GDM1 (cell line): Measurements from ENCODE around the gene SPATA33.
"Not testable (repeated sequence)": the region's sequence is repeated elsewhere in the genome, so short reads cannot be mapped to it uniquely, and the experiment has no call there.

ENCODE experiments used
- DNase-seq: peaks from one replicate; lab custom pipeline; 2025; lab: John Stamatoyannopoulos, UW

SPATA33 gene

DNA sequence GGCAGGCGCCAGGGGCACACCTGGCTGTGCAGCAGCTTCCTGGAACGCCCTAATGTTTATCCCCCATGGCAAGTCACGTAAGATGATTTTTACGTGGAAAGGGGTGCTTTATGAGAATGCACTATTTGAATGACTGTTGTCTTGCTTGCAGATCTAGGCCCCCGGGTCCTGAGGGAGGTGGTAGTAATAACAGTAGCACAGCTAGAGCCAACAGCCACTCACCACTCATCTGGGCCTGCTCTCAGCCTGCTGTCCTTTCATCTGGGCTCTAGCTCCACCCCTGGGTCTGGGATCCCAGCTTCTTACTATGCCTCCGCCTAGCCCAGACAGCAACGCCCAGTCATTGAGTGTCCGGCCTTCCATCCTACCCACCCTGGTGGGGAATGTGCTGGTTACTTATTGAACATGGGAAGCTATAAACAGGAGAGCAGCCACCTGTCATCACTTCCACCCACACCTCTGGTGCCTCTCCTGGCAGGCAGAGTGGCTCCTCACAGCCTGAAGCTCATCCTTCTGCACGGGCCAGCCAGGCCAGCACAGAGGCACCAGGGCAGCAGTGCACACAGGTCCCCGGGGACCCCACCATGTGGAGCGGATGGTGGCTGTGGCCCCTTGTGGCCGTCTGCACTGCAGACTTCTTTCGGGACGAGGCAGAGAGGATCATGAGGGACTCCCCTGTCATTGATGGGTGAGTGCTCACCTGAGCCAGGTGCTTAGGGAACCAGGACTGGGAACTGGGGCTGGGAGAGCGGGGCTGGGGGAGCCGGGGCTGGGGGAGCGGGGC, 27.6 kb upstream of the SPATA33 start:
- DNase-seq = no peak

DNA sequence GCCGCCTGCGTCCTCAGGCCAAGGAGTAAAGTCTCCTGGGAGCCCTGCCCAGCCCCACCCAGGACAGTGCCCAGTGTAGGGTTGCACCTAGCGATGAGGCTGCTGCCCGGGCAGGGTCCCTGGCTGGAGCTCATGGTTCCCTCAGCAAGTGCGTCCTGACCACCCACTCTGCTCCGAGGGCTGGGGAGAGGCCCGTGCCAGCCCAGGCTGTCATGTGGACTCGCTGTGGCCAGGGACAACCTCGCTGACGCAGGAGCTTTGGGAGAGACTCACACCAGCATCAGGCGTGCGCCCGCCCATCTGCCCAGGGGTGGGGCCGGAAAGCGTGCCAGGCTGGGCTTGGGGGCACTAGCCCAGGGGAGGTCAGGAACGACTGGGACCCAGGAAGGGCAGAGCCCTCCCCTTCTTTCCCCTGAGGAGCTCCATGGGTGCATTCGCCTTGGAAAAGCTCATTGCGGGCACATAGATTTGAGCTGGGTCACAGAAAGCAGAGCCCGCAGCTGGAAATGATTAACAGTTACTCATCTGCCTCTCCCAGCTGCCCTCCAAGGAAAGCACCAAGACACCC, 24.5 kb upstream of the SPATA33 start:
- no peak for DNase-seq

DNA sequence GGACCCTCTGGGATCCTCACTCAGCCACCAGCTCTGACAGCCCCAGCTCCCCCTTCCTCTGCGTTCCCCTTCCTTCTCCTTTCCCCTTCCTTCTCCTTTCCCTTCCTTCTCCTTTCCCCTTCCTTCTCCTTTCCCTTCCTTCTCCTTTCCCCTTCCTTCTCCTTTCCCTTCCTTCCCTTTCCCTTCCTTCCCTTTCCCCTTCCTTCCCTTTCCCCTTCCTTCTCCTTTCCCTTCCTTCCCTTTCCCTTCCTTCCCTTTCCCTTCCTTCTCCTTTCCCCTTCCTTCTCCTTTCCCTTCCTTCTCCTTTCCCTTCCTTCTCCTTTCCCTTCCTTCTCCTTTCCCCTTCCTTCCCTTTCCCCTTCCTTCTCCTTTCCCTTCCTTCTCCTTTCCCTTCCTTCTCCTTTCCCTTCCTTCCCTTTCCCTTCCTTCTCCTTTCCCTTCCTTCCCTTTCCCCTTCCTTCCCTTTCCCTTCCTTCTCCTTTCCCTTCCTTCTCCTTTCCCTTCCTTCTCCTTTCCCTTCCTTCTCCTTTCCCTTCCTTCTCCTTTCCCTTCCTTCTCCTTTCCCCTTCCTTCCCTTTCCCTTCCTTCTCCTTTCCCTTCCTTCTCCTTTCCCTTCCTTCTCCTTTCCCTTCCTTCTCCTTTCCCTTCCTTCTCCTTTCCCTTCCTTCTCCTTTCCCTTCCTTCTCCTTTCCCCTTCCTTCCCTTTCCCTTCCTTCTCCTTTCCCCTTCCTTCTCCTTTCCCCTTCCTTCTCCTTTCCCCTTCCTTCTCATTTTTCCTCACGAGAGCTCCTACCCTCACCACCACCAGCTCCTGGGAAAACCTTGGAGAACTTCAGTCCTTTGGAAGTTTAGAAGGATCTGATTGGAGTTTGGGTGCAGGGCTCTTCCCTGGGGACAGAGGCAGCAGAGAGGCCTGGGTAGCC, 22.9 kb upstream of the SPATA33 start:
- not testable (repeated sequence) for DNase-seq

DNA sequence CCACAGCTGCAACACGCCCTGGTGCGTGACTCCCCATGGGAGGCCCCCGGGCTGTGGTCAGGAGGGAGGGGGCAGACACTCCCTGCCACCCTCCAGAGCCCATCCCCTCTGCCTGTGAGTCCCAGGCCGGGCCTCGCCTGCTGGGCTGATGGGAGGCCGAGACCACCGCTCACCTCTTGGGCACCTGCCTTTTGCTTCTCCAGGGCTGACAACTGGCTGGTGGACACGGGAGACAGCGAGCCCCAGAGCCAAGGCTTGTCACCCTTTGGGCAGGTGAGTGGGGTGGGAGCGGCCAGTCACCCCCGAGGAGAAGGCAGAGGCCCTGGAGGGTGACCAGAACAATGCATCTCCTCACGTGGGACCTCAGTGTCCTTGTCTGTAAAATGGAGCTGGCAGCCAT, 21.0 kb upstream of the SPATA33 start:
- DNase-seq = no peak

DNA sequence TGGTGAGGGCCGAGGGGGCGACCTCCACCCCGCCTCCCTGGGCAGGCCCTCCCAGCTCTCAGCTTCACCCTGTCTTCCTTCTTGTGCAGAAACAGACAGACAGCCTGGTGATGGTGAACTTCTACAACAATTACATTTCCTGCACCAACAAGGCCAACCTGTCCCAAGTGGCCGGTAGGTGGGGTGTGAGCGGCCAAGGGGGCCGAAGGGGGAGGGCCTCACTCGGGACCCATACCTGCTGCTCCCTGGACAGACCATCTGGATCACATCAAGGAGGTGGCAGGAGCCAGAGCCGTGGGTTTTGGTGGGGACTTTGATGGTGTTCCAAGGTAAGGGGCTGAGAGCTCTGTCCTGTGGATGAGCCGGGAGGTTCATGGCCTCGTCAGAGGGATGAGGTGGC, 20.3 kb upstream of the SPATA33 start:
- no peak for DNase-seq

DNA sequence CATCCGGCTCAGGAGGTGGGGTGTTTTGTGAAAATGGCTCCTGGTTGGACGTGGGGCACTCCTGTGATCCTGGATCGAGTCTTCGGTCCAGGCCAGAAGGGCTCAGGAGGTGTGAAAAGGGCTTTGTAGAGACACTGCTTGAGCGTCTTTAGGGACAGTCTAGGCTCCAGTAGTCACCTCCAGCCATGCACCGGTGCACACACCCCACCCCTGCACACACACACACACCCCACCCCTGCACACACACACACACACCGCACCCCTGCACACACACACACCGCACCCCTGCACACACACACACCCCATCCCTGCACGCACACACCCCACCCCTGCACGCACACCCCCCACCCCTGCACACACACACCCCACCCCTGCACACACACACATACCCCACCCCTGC, 19.2 kb upstream of the SPATA33 start:
- no peak for DNase-seq

DNA sequence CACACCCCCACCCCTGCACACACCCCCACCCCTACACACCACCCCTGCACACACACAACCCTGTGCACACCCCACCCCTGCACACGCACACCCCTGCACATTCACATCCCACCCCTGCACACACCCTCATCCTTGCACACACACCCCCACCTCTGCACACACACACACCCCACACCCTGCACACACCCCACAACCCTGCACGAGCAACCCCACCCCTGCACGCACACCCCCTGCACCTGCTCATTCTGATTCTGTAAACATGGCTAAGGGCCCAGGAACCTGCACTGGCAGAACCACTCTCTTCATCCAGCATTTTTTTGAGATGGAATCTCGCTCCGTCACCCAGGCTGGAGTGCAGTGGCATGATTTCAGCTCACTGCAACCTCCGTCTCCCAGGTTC, 18.3 kb upstream of the SPATA33 start:
- no peak for DNase-seq

DNA sequence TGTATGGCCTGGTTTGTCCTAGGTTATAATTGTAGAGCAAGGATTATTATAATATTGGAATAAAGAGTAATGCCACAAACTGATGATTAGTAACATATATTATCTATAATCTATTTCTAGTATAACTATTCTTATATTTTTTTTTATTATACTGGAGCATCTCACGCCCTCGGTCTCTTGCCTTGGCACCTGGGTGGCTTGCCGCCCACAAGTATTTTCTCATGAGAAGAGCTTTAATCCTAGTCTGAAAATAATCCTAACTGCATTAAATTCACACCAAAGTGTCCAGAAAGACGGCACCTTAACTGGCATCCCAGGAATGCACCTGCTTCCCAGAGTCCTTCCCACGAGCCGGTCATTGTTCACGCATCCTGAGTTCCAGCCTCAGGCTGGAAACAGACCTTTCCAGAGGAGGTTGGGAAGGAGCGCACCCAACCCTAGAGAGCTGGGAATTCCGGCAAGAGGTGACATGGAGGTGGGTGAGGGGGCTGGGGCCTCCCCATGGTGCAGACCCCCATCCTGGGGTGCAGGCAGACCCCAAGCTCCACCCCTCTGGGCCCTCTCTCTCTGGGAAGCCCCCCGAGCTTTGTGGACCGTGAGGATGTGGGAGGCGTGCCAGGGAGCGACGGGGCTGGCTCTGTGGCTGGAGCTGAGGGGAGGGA, 16.0 kb upstream of the SPATA33 start:
- no peak for DNase-seq

DNA sequence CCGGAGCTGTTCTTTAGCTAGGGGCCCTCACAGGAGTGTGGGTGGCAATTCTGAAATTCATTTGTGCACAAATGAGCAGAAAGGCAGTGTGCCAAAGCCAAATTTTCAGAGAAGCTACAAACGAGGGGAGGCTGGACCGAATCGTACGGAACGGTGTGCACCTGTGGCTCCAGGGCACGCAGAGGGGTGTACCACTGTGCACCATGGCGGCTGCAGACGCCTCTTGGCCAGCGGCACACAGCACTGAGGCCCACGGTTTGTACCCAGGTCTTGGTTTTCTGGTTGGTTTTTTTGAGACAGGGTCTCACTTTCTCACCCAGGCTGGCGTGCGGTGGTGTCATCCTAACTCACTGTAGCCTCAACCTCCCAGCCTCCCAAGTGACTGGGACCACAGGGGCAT, 15.1 kb upstream of the SPATA33 start:
- DNase-seq = no peak

DNA sequence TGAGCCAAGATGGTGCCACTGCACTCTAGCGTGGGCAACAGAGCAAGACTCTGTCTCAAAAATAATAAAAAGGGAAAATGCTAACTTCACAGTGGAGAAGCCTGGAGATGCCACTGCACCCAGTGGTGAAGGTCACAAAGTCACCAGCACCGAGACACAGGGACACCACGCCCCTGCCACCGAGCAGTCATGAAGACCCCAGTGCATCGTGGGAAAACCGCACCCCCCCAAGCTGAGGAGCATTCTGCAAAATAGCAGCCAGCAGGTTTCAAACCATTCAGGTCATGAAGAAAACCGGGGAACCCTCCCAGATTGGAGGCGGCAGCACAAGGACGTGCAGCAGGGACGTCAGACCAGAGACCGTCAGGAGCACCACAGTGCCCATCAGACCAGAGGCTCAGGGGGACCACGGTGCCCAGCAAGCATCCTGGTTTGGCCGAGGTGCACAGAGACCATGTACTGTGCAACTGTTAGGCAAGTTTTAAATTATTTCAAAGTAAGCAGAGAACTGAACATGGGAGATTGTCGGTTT, 13.8 kb upstream of the SPATA33 start:
- no peak for DNase-seq

DNA sequence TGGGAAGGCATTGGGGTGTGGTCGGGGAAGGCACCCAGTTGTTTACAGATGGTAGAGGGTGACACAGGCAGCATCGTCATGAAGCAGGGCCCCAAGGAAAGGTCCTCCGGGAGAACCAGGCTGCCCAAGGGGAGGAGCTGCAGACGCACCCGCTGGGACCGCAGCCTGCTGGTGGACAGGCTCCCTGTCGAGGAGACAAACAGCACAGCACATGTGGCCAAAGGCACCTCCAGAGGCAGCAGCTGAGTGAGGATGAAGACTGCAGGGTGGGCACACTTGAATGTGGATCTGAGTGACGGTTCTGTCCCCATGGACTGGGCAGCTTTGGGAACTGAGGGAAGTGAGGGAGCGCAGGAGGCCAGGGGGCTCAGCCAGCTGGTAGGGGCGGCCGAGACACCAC, 12.5 kb upstream of the SPATA33 start:
- DNase-seq = no peak

DNA sequence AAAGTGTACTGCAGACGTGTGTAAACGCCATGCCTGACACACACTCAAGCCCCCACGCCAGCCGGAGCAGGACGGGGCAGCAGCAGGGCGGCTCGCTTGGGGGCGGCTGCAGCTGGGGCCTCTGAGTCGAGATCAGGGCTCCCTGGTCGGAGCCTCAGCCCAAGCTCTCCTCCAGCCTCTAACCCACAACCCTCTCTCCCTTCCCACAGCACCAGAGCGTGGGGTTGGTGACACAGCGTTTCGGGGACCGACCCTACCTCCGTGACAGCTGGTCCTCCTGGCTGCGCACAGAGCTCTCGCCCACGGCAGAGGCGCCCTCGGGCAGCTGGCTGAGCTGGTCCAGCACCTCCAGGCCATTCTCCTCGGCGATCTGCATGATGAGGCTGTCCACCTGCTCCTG, 11.4 kb upstream of the SPATA33 start:
- no peak for DNase-seq

DNA sequence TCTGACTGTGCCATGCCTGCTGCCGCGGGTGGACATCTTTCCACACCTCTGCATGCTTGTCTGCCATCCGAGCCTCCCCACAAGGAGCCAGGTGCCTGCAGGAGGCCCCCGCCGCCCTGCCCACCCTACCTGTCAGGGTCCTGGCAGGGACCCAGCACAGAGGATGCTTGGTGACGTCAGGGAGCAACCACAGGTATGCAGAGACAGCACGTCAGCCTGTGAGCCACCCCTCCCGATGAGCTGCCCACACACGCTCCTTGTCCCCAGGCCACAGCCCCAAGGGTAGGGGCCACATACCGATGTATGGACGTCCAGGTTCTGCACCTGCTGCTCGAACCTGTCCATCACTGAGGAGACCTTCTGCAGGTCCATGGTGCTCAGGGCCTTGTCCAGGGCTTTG, 10.7 kb upstream of the SPATA33 start:
- no peak for DNase-seq

DNA sequence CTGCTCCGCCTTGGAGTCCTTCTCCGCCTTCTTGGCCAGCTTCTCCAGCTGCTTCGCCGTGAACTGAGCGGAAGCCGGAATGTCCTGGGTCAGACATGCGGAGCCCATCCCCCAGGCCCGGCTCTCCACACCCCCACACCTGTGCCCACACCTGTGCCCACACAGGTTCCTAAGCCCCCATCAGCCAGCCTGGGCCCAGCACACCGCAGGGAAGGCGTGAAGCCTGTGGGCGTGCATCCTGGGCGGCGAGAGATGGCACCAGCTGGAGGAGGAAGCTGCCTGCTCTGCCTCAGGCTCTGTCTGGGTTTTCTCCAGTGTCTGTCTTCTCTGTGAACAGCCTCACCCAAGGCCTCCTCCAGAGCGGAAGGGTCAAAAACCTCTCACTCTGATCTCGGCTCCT, 6.1 kb upstream of the SPATA33 start:
- no peak for DNase-seq

DNA sequence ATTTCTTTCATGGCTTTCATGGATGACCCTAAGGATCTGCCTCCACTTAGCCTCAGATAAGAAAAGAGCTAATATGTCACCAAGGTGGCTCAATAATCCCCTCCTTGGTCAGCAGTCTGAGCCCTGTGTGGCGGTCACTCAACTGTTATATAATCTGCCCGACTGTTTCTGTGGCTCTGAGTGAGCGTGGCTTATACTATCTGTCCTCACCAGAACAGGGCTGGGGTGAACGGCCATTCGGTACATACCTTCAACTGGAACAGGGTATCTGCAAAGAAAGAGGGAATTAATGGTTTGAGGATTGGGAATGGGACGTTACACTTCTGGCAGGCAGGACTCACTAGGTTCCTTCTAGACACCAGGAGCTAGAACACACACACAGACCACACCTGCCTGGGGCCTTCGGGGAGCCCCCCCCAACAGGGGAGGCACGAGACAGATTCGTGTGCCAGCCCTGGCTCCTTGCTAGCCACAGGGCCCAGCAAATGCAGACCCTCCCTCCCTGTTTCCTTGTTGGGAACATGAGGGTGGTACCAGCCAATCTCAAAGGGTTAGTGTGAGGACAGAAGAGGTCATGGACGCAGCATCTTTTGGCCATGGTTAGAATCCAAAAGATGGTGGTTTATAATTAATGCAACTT, 3.9 kb upstream of the SPATA33 start:
- no peak for DNase-seq

DNA sequence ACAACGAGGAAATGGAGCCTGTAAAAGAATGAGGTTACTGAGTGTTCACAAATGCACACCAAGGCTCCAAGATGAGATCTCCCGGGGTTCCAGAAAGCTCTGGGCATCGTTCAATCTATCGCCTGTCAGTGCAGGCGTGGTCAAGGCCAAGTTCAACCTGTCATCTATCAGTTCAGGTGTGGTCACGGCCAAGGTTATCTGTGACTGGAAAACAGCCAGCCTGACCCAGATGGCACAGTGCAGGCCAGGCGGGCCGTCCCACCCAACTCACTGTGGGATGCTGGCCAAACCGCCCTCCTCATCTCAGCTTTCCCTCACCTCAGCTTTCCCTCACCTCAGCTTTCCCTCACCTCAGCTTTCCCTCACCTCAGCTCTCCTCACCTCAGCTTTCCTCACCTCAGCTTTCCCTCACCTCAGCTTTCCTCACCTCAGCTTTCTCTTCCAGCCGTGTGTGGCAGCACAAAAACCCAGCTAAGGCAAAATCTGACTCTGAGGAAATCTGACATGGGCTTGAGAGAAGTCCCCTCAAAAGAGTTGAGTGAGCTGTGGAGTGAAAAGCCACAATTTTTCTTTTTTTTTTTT, 2.5 kb upstream of the SPATA33 start:
- DNase-seq = no peak

DNA sequence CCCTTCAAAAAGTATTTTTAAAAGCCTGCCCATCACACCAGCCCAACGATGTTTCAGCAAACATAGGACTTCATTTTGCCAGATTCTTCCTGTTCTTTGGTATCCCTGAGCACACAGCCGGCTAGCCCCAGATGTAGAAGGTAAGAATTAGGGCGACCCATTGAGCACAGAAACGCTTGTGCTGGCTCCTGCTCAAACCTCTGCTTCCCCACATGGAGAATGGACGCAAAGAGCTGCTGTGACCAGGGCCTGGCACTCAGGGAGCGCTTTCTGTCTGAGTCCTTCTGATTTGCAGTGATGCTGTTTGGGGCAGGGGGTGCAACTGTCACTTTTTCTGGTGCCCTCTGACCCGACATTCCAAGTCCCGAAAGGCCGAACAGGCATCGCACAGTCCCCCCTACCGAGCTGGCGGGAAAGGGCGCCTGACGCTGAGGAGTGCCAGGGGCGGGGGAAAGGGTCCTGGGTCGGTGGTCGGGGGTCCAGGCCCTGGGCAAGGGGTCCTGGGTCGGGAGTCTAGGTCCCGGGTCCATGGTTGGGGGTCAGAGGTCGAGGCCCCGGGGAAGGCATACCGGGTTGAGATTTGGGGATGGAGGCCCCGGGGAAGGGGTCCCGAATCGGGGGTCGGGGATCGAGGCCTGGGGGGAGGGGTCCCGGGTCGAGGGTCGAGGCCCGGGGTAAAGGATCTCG, 1.1 kb upstream of the SPATA33 start:
- DNase-seq = no peak

DNA sequence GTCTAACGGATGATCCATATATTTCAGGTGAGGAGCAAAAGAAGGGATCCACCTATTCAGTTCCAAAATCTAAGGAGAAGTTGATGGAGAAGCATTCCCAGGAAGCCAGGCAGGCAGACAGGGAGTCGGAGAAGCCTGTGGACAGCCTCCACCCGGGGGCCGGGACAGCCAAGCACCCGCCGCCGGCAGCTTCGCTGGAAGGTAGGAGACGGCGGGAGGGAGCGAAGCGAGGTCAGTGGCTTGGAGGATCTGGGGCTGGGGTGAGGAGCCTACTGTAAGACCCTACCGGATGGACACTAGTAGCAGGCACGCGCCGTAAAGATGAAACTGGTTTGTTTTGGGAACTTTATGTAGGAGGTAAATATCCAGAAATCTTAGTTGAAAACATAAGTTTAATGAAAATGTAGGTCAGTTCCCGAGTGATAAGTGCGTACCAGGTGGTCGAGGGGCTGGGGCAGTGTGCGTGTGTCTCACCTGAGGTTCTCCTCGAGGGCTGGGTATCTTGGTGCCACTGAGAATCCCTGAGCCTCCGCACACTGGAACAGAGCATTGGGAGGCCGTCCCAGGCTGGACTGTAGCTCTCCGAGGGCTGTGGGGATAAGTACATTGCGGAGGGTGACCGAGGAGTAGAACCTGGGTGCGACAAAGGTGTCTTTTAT, 714 bp downstream of the SPATA33 start:
- DNase-seq = no peak

DNA sequence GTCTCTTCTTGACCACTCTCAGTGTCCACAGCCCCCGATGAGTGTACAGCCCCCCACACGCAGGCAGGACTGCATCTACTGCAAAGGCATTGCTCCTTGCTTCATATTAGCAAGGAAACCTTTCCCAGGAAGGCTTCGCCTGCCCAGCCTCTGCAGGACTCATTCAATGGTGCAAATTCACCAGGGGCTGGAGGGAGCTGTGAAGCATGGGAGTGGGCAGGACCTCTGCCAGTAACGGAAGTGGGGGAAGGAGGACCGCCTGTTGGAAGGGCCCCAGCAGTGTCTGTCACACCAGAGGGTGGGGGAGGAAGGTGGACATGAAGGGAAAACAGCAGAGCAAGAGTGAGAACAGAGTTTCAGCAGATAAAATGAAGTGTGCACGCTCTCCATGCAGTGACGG, 2.5 kb downstream of the SPATA33 start:
- no peak for DNase-seq

DNA sequence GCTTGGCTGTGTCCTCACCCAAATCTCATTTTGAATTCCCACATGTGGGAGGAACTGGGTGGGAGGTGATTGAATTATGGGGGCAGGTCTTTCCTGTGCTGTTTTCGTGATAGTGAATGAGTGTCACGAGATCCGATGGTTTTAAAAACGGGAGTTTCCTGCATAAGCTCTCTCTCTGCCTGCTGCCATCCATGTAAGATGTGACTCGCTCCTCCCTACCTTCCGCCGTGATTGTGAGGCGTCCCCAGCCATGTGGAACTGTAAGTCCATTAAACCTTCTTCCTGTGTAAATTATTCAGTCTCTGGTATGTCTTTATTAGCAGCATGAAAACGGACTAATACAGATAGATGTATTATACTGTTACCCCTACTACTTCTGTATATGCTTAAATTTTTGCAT, 3.6 kb downstream of the SPATA33 start:
- no peak for DNase-seq
